LHCN-M2 (cell line): ENCODE measurements around the gene E2F2. TPM values are rescaled to one million over a fixed set of nuclear protein-coding genes. Genes with fewer than 3 reads are reported as not detected.

Experiments used
- DNase-seq: peaks from one replicate; pipeline ENCODE4 v3.0.0-alpha.2; 2012; ENCODE audit warnings: low read depth
- total RNA-seq: library from RNA; depleted of rRNA; stranded (reverse); fragments of >200 nt; gene quantifications from 2 replicates; pipeline ENCODE4 v1.2.3, GENCODE V29; 2014

Gene E2F2
- total RNA-seq, 1 experiment from 2014 or later = 6.6 TPM

DNA sequence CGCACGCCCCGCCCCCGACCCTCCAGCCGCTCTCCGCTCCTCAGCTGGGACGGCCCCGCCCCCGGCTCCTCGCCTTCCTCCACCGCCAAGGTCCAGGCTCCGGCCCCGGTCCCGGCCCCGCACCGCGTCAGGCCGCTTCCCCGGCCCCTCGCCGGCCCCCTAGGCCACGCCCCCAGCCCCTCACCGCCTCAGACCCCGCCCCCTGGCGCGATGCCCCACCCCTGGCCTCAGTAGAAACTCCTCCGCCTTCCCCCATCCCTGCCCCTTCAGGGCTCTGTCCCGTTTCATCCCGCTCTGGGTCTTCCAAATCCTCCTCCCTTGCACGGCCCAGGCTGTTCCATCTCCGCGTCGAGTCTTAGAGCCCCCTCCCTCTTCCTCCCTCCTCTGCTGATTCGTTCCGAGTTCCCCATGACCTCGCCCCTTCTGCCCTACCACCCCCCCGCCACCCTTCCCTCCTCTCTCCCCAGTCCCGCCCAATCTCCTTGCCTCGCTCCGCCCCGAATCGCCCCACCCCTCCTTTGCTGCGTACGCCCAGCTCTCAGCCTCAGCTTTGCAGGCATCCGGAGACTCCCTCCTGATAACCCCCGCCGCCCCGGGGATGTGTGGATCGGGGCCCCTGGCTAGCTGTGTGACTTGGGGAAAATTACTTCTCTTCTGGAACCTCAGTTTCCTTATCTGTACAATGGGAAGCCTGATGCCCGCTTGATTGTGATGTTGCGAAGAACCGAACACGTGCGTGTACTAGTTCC, 46.6 kb downstream of the E2F2 start:
- peak; percentile 89 for DNase-seq

DNA sequence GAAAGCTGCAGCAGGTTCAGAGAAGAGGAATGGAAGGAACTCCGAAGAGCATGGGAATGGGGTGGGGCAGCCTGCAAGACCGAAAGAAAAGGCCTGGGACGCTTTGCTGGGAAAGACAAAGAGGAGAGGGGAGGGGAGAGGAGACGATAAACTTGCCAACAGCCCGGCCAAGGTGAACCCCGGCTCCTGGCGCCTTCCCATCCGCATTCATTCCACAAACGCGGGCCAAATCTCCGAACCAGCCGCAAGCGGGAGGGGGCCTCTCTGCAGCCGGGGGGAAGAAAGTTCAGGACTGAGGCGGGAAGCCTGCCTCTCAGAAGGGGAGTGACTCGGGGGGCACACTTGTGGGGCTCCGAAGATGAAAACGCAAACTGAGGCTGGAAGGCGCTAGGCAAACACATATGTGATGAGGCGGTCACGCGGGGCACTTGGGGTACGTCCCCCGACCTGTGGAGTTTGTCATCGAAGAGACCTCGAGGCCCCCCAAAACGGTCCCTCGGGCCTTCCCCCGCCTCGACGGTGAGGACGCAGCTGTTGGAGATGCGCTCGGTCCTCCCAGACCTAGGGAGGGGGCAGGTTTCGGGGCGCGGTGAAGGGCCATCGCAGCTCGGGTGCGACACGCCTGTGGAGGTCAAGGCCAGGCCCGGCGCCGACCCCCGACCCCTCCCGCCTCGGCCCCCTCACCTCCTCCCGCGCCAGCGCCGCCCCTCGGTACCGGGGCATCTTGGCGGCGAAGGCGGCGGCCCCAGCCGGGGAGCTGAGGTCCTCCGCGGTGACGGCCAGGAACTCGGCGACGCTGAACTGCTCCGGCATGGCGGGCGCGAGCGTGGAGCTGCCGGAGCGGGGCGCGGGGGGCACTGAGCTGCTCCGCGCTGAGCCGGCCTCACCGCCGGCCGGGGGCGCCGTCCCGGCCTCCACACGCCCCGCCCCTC, 47.4 kb downstream of the E2F2 start, which contains the start of gene ASAP3:
TSS of gene ASAP3 (minus strand) at position 859 of the 932 bp plus-strand sequence. CDS start at position 813, 46 bp downstream.
- no peak for DNase-seq

DNA sequence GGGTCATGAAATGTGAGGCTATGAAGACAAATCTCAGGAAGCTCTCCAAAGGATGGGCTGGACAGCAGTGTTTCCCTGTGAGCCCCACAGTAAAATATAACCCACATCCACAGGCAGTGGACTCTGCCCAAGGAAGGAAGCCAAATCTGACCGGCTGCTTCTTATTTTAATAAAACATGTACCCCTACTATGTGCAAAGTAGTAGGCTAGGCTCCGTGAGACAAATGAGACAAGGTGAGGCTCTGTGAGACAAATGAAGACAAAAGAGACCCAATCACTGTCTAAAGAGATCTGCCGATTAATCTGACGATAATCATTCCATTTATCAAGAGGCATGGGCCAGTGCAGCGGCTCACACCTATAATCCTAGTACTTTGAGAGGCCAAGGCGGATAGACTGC, 49.1 kb downstream of the E2F2 start:
- no peak for DNase-seq

DNA sequence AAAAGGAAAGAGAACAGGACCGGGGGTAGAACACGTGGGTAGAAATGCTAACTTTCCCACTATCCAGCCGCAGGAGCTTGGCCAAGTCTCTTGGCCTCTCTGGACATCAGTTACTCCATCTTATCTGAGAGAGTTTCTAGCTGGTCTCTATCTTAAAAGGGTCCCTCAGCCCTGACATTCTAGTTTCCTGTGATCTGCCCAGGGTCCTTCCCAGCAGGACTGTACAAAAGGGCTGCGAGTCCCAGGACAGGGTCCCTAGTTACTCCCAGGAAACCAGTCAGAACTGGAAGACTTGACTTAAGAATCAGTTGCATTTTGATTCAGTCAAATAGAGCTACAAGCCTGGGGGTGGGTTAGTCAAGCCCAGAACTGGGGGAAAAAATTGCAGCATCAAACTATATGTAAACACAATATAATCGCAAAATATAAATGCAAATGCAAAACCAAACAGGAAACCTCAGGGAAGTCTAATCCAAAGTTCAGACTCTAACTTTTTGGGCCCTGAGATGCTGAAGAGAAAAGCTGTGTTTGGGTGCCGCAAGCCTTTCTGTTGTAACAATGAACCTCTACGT, 49.9 kb downstream of the E2F2 start:
- DNase-seq = no peak

DNA sequence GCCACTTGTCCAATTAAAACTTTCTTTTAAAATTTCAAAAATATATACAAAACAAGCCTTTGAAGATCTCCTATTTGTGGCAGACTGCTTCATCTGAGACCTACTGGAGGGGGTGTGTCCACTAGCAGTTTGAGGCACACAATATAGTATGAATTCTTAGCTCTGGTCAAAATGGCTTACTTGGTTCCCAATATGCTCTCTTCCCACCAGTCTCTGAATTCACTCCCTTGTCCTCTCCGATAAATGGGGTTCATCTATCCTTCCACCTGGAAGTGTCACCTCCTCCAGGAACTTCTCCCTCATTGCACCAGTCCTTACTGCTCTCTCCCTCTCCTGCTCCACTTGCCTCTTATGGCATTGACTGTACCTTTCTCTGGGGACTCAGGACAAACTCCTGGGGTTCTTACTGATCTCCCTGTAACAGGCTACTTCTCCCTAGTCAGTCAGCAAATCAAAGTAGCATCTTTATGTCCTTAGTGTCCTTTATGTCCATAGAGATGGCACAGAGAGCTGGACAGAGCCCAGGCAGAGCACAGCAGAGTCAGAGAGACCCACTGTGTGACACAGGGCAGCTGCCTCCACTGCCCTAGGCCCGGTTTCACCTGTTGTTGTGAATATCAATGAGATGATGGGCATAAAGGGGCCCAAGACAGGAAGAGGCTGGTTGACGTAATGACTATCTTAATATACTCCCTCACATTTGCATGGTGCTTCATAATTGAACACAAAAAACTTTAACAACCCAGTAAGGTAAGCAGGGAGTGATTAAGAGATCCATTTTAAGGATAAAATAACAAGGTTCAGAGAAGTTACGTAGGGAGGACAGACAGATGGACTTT, 50.6 kb downstream of the E2F2 start:
- DNase-seq = no peak

DNA sequence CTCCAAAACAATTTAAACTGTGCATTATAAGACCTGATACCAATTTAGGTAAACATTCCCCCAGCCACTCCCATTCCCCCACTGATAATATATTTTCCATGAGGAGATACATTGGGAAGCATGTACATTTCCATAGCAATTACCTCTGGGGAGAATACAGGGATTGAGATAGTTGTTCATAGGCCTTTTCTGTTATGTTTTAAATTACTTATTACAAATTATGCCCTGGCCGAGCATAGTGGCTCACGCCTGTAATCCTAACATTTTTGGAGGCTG, 51.4 kb downstream of the E2F2 start:
- no peak for DNase-seq

DNA sequence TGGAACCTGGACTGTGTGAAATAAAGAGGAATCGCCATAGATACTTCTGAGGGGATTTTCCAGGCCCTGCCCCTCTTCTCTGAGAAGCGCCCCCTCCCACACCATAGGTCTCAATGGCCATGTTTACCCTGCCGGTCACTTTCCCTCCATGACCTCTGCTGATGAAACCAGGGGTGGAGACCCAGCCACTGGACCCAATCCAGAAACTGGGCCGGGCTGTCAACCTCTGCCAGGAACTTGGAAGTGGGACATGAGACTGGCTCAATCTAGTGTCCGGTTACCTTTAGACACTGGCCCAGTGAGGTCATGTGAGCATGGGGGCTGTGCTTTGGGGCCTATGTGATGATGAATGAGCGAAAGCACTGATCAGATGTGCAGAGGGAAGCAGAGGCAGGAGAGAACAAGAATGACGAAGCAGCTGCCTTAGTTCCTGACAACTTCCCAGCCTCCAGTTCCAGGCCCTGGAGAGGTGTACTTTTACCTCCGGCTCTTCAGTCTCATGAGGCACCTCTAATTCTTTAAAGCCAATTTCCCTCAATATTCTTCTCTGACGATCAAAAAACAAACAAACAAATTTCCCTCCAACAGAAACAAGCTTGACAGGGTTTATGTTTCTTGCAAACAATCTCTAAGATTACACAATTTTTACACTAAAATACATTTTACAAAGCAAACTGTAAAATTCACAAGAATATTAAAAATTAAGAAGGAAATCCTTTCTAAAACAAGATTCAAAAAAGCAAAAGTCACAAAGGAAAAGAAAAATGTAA, 52.0 kb downstream of the E2F2 start:
- DNase-seq = peak; percentile 84

DNA sequence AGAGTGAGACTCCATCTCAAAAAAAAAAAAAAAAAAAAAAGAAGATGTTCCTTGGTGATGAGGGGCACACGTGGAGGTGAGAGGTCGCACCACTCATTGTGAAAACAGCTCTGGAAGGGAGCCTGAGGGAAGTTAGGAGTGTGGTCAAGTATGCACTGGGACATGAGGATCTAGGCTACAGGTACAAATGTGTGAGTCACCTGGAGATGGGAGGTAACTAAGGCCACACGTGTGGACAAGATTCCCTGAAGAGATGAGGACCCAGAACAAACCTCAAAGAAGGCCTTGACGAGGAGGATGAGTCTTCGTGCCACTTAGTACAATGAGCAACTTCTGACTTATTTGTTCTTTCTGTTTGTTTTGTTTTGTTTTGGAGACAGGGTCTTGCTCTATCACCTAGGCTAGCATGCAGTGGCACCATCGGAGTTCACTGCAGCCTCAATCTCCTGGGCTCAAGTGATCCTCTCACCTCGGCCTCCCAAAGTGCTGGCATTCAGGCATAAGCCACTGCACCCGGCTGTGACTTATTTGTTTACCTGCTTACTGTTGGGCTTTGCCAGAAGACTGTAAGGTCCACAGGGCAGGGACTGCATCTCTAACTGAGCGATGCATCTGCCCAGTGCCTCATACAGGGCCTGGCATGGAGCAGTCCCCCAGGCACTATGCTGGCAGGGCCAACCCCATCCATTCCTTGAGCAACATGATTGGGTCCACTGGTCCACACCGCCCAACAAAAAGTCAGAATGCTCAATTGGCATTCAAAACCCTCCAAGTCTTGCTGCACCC, 53.5 kb downstream of the E2F2 start:
- no peak for DNase-seq

DNA sequence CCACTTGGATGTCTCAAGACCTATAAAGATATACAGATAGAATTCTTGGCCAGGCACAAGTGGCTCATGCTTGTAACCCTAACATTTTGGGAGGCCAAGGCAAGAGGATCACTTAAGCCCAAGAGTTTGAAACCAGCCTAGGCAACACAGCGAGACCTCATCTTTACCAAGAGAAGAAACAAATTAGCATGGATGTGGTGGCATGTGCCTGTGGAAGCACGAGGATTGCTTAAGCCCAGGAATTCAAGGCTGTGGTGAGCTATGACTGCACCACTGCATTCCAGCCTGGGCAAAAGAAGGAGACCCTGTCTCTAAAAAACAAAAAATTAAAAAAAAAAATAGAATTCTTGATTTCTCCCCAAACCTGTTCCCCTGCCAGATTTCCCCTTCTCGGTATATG, 55.4 kb downstream of the E2F2 start:
- peak; percentile 68 for DNase-seq

DNA sequence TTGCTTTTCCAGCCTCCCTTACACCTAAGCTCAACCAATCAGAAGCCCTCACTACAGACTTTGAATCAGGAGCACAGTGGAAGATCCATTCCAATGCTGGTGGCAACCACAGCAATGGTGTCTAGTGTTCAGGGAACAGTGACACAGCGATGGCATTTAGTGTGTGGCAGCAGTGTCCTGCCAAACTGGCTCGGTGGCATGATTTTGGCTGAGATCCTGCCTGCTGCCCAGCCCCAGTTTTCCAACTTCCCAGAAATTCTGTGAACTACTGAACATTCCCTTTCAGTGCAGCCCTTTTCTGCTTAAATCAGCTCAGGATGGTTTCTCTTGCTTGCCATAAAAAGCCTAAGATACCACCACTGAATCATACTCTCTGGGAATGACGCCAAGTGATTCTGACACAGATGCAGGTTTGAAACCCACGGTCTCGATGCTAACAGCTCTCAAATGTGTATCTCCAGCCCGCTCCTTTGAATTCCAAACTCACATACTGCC, 55.9 kb downstream of the E2F2 start:
- DNase-seq = peak; percentile 96

DNA sequence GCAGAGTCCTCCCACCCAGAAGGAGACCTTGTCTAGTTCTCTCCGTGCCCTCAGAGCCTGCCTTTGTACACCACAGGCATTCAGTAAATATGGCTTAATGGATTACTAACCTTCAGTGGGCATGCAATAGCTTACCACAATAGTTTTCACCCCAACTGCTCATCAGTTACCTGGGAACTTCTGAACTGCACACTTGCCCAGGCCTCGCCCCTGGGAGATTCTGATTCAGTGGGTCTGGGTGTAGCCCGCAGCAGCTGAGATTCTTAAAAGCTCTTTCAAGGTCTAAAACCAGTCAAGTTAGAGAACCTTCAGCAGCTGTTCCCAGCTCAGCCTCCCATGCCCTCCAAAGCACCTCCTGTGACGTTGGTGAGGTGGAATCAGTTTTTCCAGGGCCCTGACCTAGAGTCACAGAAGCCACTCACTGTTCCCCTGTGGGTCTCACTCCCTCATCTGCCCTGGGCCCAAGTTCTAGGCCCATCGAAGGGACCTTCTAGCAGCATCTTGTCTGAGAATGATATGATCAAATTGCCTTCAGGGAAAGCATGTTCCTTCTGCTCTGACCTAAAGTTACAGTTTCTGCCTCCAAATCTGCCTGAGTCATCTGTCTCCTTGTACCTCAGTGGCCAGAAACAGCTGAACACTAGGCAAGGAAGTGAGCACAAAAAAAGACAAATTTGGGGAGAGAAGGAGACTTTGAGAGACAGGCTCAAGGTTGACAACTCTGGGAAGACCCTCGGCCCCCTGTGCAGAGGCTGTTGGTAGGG, 57.8 kb downstream of the E2F2 start:
- peak; percentile 99 for DNase-seq

DNA sequence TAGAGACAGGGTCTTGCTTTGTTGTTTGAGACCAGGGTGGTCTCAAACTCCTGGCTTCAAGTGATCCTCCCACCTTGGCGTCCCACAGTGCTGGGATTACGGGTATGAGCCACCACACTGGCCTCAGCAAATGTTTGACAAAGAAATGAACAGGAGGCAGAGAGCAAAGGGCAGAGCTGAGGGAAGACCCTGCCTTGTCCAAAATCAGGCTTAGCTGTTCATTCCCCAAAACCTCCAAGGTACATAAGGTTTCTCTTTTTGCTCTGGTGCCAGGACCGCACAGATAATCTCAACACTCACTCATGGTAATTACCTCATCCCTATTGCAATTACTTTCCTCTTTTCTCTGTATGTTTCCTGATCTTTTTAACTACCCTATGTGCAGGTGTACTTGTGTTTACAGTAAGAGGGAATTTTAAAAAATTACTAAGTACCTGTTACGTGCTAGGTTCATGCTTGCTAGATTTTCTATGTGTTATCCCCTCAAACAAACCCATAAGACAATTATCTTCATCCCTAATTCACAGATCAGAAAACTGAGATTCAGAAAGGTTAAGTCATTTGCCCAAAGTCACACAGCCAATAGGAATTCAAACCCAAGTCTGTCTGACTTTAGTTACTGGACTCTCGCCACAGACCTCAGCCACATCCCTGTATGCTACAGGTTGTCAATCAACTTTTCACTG, 58.5 kb downstream of the E2F2 start:
- no peak for DNase-seq

DNA sequence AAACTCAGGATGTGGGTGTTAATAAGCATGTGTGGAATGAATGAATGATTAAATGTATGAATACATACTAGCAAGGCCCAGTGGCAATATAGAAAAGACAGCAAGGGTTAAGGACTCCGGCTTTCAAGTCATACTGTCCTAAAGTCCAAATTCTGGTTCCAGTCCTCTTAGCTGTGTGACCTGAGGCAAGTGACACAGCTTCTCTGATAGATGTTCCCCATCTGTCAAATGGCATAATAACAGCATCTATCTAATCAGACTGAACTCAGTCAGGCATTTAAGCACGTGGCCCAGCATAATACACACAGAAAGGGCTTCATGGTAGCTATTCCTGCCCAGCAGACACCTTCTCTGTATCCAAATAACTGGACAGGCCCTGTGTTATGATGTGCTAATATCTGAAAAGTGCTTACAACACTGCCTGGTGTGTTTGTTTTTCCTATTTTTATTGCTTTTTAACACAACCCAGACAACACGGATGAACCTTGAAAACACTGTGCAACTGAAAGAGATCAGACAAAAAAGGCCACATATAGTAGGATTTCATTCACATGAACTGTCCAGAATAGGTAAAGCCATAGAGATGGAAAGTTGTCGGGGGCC, 59.5 kb downstream of the E2F2 start:
- DNase-seq = no peak

DNA sequence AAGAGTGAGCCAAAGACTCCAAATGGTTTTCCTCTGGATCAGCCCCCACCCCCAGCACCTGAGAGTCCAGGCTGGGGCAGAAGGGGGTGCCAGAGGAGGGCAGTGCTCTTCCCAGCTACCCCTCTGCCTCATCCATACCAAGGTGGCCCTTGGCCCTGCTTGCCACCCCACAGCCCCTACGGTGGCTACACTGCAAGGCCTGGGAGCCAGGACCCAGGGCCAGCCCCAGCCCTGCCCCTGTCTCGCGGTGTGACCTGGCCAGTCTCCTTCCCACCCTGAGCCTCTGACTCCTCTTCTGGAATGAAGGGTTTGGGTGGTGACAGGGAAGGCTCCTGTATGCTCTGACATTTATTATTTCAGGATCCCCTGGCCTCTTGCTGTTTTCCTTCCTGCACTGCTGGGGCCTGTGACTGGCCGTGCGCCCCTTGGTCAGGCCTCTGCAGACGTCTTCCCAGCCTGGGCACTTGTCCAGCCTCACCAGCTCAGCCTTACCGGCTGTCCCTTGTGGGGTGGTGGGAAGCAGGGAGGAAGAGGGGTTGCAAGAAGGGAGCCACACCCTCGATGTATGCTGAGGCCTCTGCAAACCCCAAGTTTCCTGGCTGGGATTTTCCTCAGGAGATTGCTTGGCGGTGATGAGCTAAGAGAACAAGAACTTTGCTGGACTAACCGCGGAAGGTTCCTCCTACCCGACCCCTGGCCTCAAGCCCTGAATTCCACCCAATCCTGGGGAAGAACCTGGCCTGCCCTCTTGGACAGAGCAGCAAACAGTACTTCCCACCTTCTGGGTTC, 60.6 kb downstream of the E2F2 start:
- DNase-seq = peak; percentile 89

DNA sequence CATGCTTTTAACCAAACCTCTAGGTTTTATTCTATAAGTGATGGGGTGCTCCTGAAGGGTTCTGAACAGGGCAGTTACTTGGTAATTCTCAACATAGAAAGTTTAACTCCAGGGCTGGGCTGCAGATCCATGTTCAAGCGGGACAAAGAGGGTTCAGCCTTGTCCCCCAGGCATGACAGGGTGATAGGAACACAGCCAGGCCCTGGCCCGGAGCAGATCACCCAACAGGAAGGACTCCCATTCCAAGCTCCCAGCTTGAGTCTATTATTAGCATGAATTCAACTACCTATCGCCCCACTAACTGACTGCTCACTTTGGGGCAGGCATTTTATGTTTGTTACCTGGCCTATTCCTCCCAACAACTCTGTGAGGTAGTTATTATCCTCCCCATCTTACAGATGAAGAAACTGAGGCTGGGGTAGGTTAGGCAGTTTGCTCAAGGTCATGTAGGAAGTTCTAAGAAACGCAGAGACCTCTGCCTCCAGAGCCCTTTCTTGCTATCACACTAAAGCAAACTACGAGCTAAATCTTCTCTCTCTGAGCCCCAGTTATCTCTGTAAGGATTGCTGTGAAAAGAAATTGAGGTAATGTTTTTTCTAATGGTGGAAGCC, 61.6 kb downstream of the E2F2 start:
- no peak for DNase-seq

DNA sequence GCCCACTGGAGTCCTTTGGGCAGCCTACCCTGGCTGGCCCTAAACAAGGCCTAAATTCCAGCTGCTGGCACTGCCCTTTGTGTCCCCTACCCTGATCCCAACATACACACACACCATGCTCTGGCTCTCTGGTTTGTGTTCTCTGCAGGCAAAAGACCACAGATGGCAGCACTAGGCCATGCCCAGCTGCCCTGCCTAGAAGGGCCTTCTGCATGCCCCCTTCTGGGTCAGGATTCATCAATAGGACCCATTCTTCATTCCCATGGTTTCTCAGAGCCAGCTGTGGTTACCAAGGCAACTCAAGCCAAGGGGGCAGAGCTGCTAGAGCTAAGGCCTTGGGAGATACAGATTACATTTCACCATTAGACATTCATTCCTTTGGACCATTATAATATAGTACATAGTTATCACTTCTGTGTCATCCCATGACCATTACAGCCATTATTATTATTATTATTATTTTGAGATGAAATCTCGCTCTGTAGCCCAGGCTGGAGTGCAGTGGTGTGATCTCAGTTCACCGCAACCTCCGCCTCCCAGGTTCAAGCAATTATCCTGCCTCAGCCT, 64.5 kb downstream of the E2F2 start:
- no peak for DNase-seq
